Mesendoderm (in vitro differentiated cells): ENCODE data around the gene ARRDC2.
A peak's percentile ranks its signal among the peaks of the same experiment; 100 is the strongest.

Experiments
- DNase-seq: peaks from one replicate; pipeline ENCODE4 v3.0.0; 2013
- H2AK5ac ChIP-seq: 2 replicates; pipeline ENCODE4 v1.6.1; 2013; ENCODE audit warnings: low read length, inconsistent platforms
- H2BK120ac ChIP-seq: 2 replicates; pipeline ENCODE4 v1.6.1; 2013; ENCODE audit warnings: low read depth, mild to moderate bottlenecking, low read length, moderate library complexity, mixed read lengths
- H2BK15ac ChIP-seq: replicated peaks from 2 replicates; pipeline ENCODE4 v1.6.1; 2013; ENCODE audit warnings: low read depth, mild to moderate bottlenecking, moderate library complexity
- H2BK5ac ChIP-seq: 2 replicates; pipeline ENCODE4 v1.6.1; 2013; ENCODE audit warnings: low read length, inconsistent platforms
- H3K18ac ChIP-seq: 2 replicates; pipeline ENCODE4 v1.6.1; 2013; ENCODE audit warnings: mild to moderate bottlenecking, low read length, mixed read lengths
- H3K23ac ChIP-seq: one replicate; pipeline ENCODE4 v1.6.1; 2013; ENCODE audit warnings: low read length
- H3K27ac ChIP-seq: 2 replicates; pipeline ENCODE4 v1.5.1; 2013; ENCODE audit warnings: low read depth, mild to moderate bottlenecking, inconsistent platforms, low read length, moderate library complexity
- H3K27me3 ChIP-seq: 2 replicates; pipeline ENCODE4 v1.6.1; 2013; ENCODE audit warnings: low read length, control low read depth, mild to moderate bottlenecking, inconsistent platforms; ENCODE audit not compliant: insufficient read depth, poor library complexity
- H3K36me3 ChIP-seq: 2 replicates; pipeline ENCODE4 v1.6.1; 2013; ENCODE audit warnings: low read length, inconsistent platforms; ENCODE audit not compliant: control insufficient read depth, insufficient read depth
- H3K4ac ChIP-seq: one replicate; pipeline ENCODE4 v1.6.1; 2013; ENCODE audit warnings: low read depth, mild to moderate bottlenecking, low read length, moderate library complexity
- H3K4me1 ChIP-seq: 2 replicates; pipeline ENCODE4 v1.6.1; 2013; ENCODE audit warnings: low read depth, low read length, inconsistent platforms; ENCODE audit not compliant: control insufficient read depth
- H3K4me2 ChIP-seq: 2 replicates; pipeline ENCODE4 v1.6.1; 2013; ENCODE audit warnings: low read length
- H3K4me3 ChIP-seq: 2 replicates; pipeline ENCODE4 v1.5.1; 2013; ENCODE audit warnings: mild to moderate bottlenecking, low read length
- H3K56ac ChIP-seq: one replicate; pipeline ENCODE4 v1.6.1; 2013; ENCODE audit warnings: low read length
- H3K79me1 ChIP-seq: 2 replicates; pipeline ENCODE4 v1.6.1; 2013; ENCODE audit warnings: low read length, inconsistent platforms
- H3K79me2 ChIP-seq: 2 replicates; pipeline ENCODE4 v1.6.1; 2013; ENCODE audit warnings: mild to moderate bottlenecking, low read length; ENCODE audit not compliant: control insufficient read depth, insufficient read depth
- H3K9ac ChIP-seq: 2 replicates; pipeline ENCODE4 v1.6.1; 2013; ENCODE audit warnings: low read length, inconsistent platforms
- H4K5ac ChIP-seq: one replicate; pipeline ENCODE4 v1.6.1; 2013; ENCODE audit warnings: low read length
- H4K8ac ChIP-seq: one replicate; pipeline ENCODE4 v1.6.1; 2013; ENCODE audit warnings: low read depth, mild to moderate bottlenecking, control low read depth, low read length, moderate library complexity
- WGBS: extraction: QIAGEN DNeasy Blood & Tissue Kit; methylation state at CpG from one replicate; pipeline ENCODE4 v1.1.7; 2013; ENCODE audit warnings: low lambda C conversion rate, missing lambda C conversion rate; ENCODE audit not compliant: insufficient coverage; ENCODE audit errors: extremely low coverage; 5-methylcytosine and 5-hydroxymethylcytosine counted together

Gene ARRDC2

GRCh38 chr19:18044825-18045304 lies 36.9 kb downstream of the ARRDC2 start:
- Histone ChIP-seq H3K79me2 (no peaks in the 10 kb centered on the region), H3K79me1 (no peaks in the 10 kb centered on the region), H3K9ac (no peak overlapping the region), H3K27ac (no peak overlapping the region), H2BK120ac (no peak overlapping the region), H4K5ac (no peak overlapping the region), H3K56ac (no peak overlapping the region), H2AK5ac (no peak overlapping the region), H3K27me3 (no peaks in the 10 kb centered on the region), H3K4me3 (no peak overlapping the region), H3K18ac (no peak overlapping the region), H3K36me3 (no peaks in the 10 kb centered on the region), H3K4me2 (no peak overlapping the region), H3K4me1 (no peaks in the 10 kb centered on the region), H2BK15ac (no peak overlapping the region), H3K23ac (no peak overlapping the region), H4K8ac (no peak overlapping the region), H3K4ac (no peak overlapping the region), H2BK5ac (no peak overlapping the region)
- WGBS = no CpG with 5 or more reads among the region's 12 CpGs
- peak; percentile 44 for DNase-seq

GRCh38 chr19:18045307-18046050 lies 37.5 kb downstream of the ARRDC2 start:
- Histone ChIP-seq H3K23ac (no peak overlapping the region), H3K79me1 (no peaks in the 10 kb centered on the region), H4K8ac (no peak overlapping the region), H3K18ac (no peak overlapping the region), H3K4me3 (no peak overlapping the region), H2BK120ac (no peak overlapping the region), H3K36me3 (no peaks in the 10 kb centered on the region), H2AK5ac (no peak overlapping the region), H2BK15ac (no peak overlapping the region), H2BK5ac (no peak overlapping the region), H3K4me2 (no peak overlapping the region), H3K9ac (no peak overlapping the region), H4K5ac (no peak overlapping the region), H3K27me3 (no peaks in the 10 kb centered on the region), H3K56ac (no peak overlapping the region), H3K4ac (no peak overlapping the region), H3K27ac (no peak overlapping the region), H3K4me1 (no peaks in the 10 kb centered on the region), H3K79me2 (no peaks in the 10 kb centered on the region)
- WGBS = no CpG with 5 or more reads among the region's 7 CpGs
- no peak for DNase-seq

GRCh38 chr19:18046059-18046718 lies 38.2 kb downstream of the ARRDC2 start:
- no peak overlapping the region for H3K27ac ChIP-seq
- no peak overlapping the region for H3K56ac ChIP-seq
- no peak overlapping the region for H3K9ac ChIP-seq
- H4K8ac ChIP-seq = no peak overlapping the region
- peak; percentile 18 for DNase-seq
- no peak overlapping the region for H2BK15ac ChIP-seq
- no peak overlapping the region for H2BK120ac ChIP-seq
- no peak overlapping the region for H2AK5ac ChIP-seq
- no peak overlapping the region for H4K5ac ChIP-seq
- H3K4me1 ChIP-seq = no peaks in the 10 kb centered on the region
- H3K79me2 ChIP-seq = no peaks in the 10 kb centered on the region
- no peak overlapping the region for H2BK5ac ChIP-seq
- H3K4ac ChIP-seq = no peak overlapping the region
- no peaks in the 10 kb centered on the region for H3K27me3 ChIP-seq
- H3K79me1 ChIP-seq = no peaks in the 10 kb centered on the region
- no peak overlapping the region for H3K23ac ChIP-seq
- no peaks in the 10 kb centered on the region for H3K36me3 ChIP-seq
- no CpG with 5 or more reads among the region's 14 CpGs for WGBS
- H3K4me2 ChIP-seq = no peak overlapping the region
- no peak overlapping the region for H3K18ac ChIP-seq
- H3K4me3 ChIP-seq = no peak overlapping the region

- no CpG with 5 or more reads among the region's 10 CpGs for WGBS
- H3K79me1 ChIP-seq = no peaks in the 10 kb centered on the region
- H3K9ac ChIP-seq = no peak overlapping the region
Measured at GRCh38 chr19:18049385-18049784, 41.4 kb downstream of the ARRDC2 start.

GRCh38 chr19:18051887-18052286 lies 43.9 kb downstream of the ARRDC2 start:
- Histone ChIP-seq H3K4me3 (no peak overlapping the region), H3K23ac (no peak overlapping the region), H3K36me3 (no peaks in the 10 kb centered on the region), H3K79me1 (no peaks in the 10 kb centered on the region), H2BK5ac (no peak overlapping the region), H3K56ac (no peak overlapping the region), H3K4ac (no peak overlapping the region), H2BK120ac (no peak overlapping the region), H2BK15ac (no peak overlapping the region), H3K9ac (no peak overlapping the region), H4K5ac (no peak overlapping the region), H4K8ac (no peak overlapping the region), H2AK5ac (no peak overlapping the region), H3K4me1 (no peaks in the 10 kb centered on the region), H3K18ac (no peak overlapping the region), H3K4me2 (no peak overlapping the region), H3K79me2 (no peaks in the 10 kb centered on the region), H3K27ac (no peak overlapping the region), H3K27me3 (no peaks in the 10 kb centered on the region)
- WGBS = no CpG with 5 or more reads among the region's 31 CpGs
- DNase-seq = no peak

More at GRCh38 chr19:18049385-18049784, 41.4 kb downstream of the ARRDC2 start:
- Histone ChIP-seq H2BK5ac (no peak overlapping the region), H3K79me2 (no peaks in the 10 kb centered on the region), H4K8ac (no peak overlapping the region), H2BK120ac (no peak overlapping the region), H3K27ac (no peak overlapping the region), H3K4me1 (no peaks in the 10 kb centered on the region), H3K27me3 (no peaks in the 10 kb centered on the region), H4K5ac (no peak overlapping the region), H2BK15ac (no peak overlapping the region), H3K36me3 (no peaks in the 10 kb centered on the region), H2AK5ac (no peak overlapping the region), H3K56ac (no peak overlapping the region), H3K4me2 (no peak overlapping the region), H3K18ac (no peak overlapping the region), H3K4ac (no peak overlapping the region), H3K4me3 (no peak overlapping the region), H3K23ac (no peak overlapping the region)
- DNase-seq = no peak
